Measurements from ENCODE around the gene BABAM1. TPM values are rescaled to one million over a fixed set of nuclear protein-coding genes. Genes with fewer than 3 reads are reported as not detected.

Gene BABAM1
- total RNA-seq, 4 donors from 2014 or later: 54.6 to 66.8 (median 63.7) TPM

- H3K9me3 ChIP-seq: no peaks in the 10 kb centered on the region
- TF ChIP-seq POLR2A (IDR thresholded peaks at IDR 0.05): no peak
- TF ChIP-seq EP300 (IDR thresholded peaks at IDR 0.05): no peak
- TF ChIP-seq CTCF (IDR thresholded peaks at IDR 0.05): no peak
- no peak for TF ChIP-seq POLR2AphosphoS5 (IDR thresholded peaks at IDR 0.05)
- H3K27me3 ChIP-seq: peaks cover 10% of the 10 kb centered on the region
- H3K36me3 ChIP-seq: peaks cover 23% of the 10 kb centered on the region
- WGBS: no CpG with 5 or more reads among the region's 20 CpGs
- DNase-seq (ENCODE audit: low spot score in 2 of 2): peak in 1 of 2 donors; percentile 64
- no peak overlapping the region for H3K4me3 ChIP-seq
- no peak overlapping the region for H3K27ac ChIP-seq
- H3K4me1 ChIP-seq: peaks cover 48% of the 10 kb centered on the region
These were observed 57.9 kb downstream of the BABAM1 start for GRCh38 chr19:17325133-17325532.

GRCh38 chr19:17325881-17326594 lies 58.8 kb downstream of the BABAM1 start:
- Histone ChIP-seq H3K27me3 (peaks cover 13% of the 10 kb centered on the region), H3K4me1 (peaks cover 48% of the 10 kb centered on the region), H3K27ac (peak overlapping the region; percentile 29), H3K9me3 (no peaks in the 10 kb centered on the region), H3K36me3 (peaks cover 15% of the 10 kb centered on the region), H3K4me3 (no peak overlapping the region)
- TF ChIP-seq POLR2A (IDR thresholded peaks at IDR 0.05): no peak
- no peak for TF ChIP-seq POLR2AphosphoS5 (IDR thresholded peaks at IDR 0.05)
- no peak for TF ChIP-seq CTCF (IDR thresholded peaks at IDR 0.05)
- TF ChIP-seq EP300 (IDR thresholded peaks at IDR 0.05): no peak
- WGBS: 67% methylated on average over 17 of the region's 17 CpGs
- peak in 1 of 2 donors; percentile 64 for DNase-seq (ENCODE audit: low spot score in 2 of 2)

- TF ChIP-seq POLR2AphosphoS5 (IDR thresholded peaks at IDR 0.05) (peak in 1 of 3 donors; percentile 23), POLR2A (IDR thresholded peaks at IDR 0.05) (no peak), CTCF (IDR thresholded peaks at IDR 0.05) (no peak), EP300 (IDR thresholded peaks at IDR 0.05) (no peak)
- DNase-seq (ENCODE audit: low spot score in 2 of 2): no peak
- Histone ChIP-seq H3K36me3 (peaks cover 10% of the 10 kb centered on the region), H3K27me3 (peaks cover 13% of the 10 kb centered on the region), H3K27ac (peak overlapping the region; percentile 29), H3K4me3 (no peak overlapping the region), H3K4me1 (peaks cover 48% of the 10 kb centered on the region), H3K9me3 (no peaks in the 10 kb centered on the region)
- 82% methylated on average over 9 of the region's 11 CpGs for WGBS
These were observed 59.3 kb downstream of the BABAM1 start for GRCh38 chr19:17326595-17326966.

- peaks cover 4% of the 10 kb centered on the region for H3K36me3 ChIP-seq
- H3K9me3 ChIP-seq: no peaks in the 10 kb centered on the region
- TF ChIP-seq POLR2A (IDR thresholded peaks at IDR 0.05): no peak
- TF ChIP-seq POLR2AphosphoS5 (IDR thresholded peaks at IDR 0.05): no peak
- H3K4me3 ChIP-seq: peak overlapping the region; percentile 55
- H3K27ac ChIP-seq: no peak overlapping the region
- 72% methylated on average over 13 of the region's 27 CpGs for WGBS
- DNase-seq (ENCODE audit: low spot score in 2 of 2): no peak
- H3K4me1 ChIP-seq: peaks cover 48% of the 10 kb centered on the region
- H3K27me3 ChIP-seq: peaks cover 13% of the 10 kb centered on the region
These were observed 59.9 kb downstream of the BABAM1 start for GRCh38 chr19:17327068-17327653.

- peak in 1 of 2 donors; percentile 80 for DNase-seq (ENCODE audit: low spot score in 2 of 2)
- Histone ChIP-seq H3K27me3 (peaks cover 13% of the 10 kb centered on the region), H3K9me3 (no peaks in the 10 kb centered on the region), H3K27ac (peak overlapping the region; percentile 35), H3K4me1 (peaks cover 48% of the 10 kb centered on the region), H3K36me3 (peaks cover 4% of the 10 kb centered on the region), H3K4me3 (peak overlapping the region; percentile 55)
- TF ChIP-seq POLR2A (IDR thresholded peaks at IDR 0.05) (no peak), CTCF (IDR thresholded peaks at IDR 0.05) (peak in 1 of 2 donors; percentile 37), EP300 (IDR thresholded peaks at IDR 0.05) (no peak), POLR2AphosphoS5 (IDR thresholded peaks at IDR 0.05) (peak in 1 of 3 donors; percentile 9)
- WGBS: 38% methylated on average over 11 of the region's 64 CpGs
These were observed 60.6 kb downstream of the BABAM1 start for GRCh38 chr19:17327654-17328516.

Other genes starting within 250 kb of the BABAM1 start
- gene CPAMD8, start 240.6 kb upstream of the BABAM1 start, total RNA-seq: 1 to 10 TPM; 5.4 to 9.7 (median 9.1) TPM
- gene HAUS8, start 192.0 kb upstream of the BABAM1 start, total RNA-seq: 1 to 10 TPM; 2.4 to 4.1 (median 3.0) TPM
- gene MYO9B, start 191.7 kb upstream of the BABAM1 start, total RNA-seq: 10 to 100 TPM; 43.6 to 99.9 (median 69.5) TPM
- 10 to 100 TPM; 17.3 to 25.2 (median 21.6) TPM for gene USE1, start 52.1 kb upstream of the BABAM1 start, total RNA-seq
- gene OCEL1, start 41.2 kb upstream of the BABAM1 start, total RNA-seq: 1 to 10 TPM; 2.7 to 9.7 (median 4.8) TPM
- gene NR2F6, start 21.5 kb upstream of the BABAM1 start, total RNA-seq: 10 to 100 TPM; 25.8 to 79.3 (median 54.8) TPM
- gene USHBP1, start 2.7 kb upstream of the BABAM1 start, total RNA-seq: 1 to 10 TPM; 1.2 to 8.4 (median 2.1) TPM
- gene ANKLE1, start 14.5 kb downstream of the BABAM1 start, total RNA-seq: 1 to 10 TPM in 3 of 4 donors, under 1 TPM in 1; 0.30 to 2.5 (median 1.5) TPM
- gene ABHD8, start 36.0 kb downstream of the BABAM1 start, total RNA-seq: 10 to 100 TPM in 3 of 4 donors, 1 to 10 TPM in 1; 9.7 to 15.7 (median 13.6) TPM
- gene MRPL34, start 38.4 kb downstream of the BABAM1 start, total RNA-seq: 10 to 100 TPM; 42.7 to 89.5 (median 73.1) TPM
- gene DDA1, start 42.1 kb downstream of the BABAM1 start, total RNA-seq: 10 to 100 TPM; 17.9 to 35.2 (median 22.8) TPM
- 10 to 100 TPM; 29.9 to 47.1 (median 37.1) TPM for gene ANO8, start 67.4 kb downstream of the BABAM1 start, total RNA-seq
- 10 to 100 TPM; 18.7 to 29.0 (median 25.2) TPM for gene GTPBP3, start 70.1 kb downstream of the BABAM1 start, total RNA-seq
- gene PLVAP, start 109.9 kb downstream of the BABAM1 start, total RNA-seq: 10 to 100 TPM; 25.5 to 83.1 (median 26.6) TPM
- not detected for gene CCDC194, start 126.8 kb downstream of the BABAM1 start, total RNA-seq
- 10 to 100 TPM in 2 of 4 donors, 1 to 10 TPM in 2; 6.6 to 19.7 (median 10.5) TPM for gene BST2, start 138.2 kb downstream of the BABAM1 start, total RNA-seq
- 10 to 100 TPM; 44.2 to 71.3 (median 60.5) TPM for gene MVB12A, start 152.6 kb downstream of the BABAM1 start, total RNA-seq
- gene TMEM221, start 181.2 kb downstream of the BABAM1 start, total RNA-seq: 1 to 10 TPM in 1 of 4 donors, under 1 TPM in 2, not detected in 1; 0.39 to 1.2 (median 0.68) TPM
- gene NXNL1, start 193.5 kb downstream of the BABAM1 start, total RNA-seq: not detected
- gene SLC27A1, start 203.1 kb downstream of the BABAM1 start, total RNA-seq: 10 to 100 TPM; 25.3 to 53.4 (median 39.5) TPM
- 100 to 1,000 TPM in 1 of 4 donors, 10 to 100 TPM in 3; 58.0 to 108 (median 92.9) TPM for gene PGLS, start 244.2 kb downstream of the BABAM1 start, total RNA-seq

Measured in suprapubic skin (tissue), 4 donors.